IMR-90 (cell line): ENCODE results near the gene TRIM26. TPM values are rescaled to one million over a fixed set of nuclear protein-coding genes. Genes with fewer than 3 reads are reported as not detected.

Source experiments
- ATAC-seq: fragments of 200-7000 bp; cut with Tn5 transposase; 2 replicates; pipeline ENCODE4 v1.9.1; 2020; ENCODE audit warnings: low read depth, mild to moderate bottlenecking, moderate library complexity
- BruUV-seq: library from RNA; stranded (reverse); fragments of 400-500 nt; replicated peaks from 2 replicates; lab custom pipeline; 2021; lab: Mats Ljungman, UMichigan
- CTCF ChIA-PET: fragments of 300-600 bp; formaldehyde crosslinking; extraction: SDS; loops from one replicate; lab custom pipeline; 2021; ENCODE audit warnings: antibody characterized with exemption; lab: Yijun Ruan, JAX
- POLR2A ChIA-PET: fragments of 300-600 bp; sonication (Branson Sonifier 250); formaldehyde crosslinking; loops from one replicate; lab custom pipeline; 2022; ENCODE audit warnings: antibody characterized with exemption; ENCODE audit not compliant: unreplicated experiment; lab: Charles Lee
- DNase-seq: peaks from one replicate; pipeline ENCODE4 v3.0.0; 2013
- H2AFZ ChIP-seq: replicated peaks from 2 replicates; pipeline ENCODE3; 2013; ENCODE audit warnings: low read length, mild to moderate bottlenecking; ENCODE audit not compliant: poor library complexity
- H2AK5ac ChIP-seq: 2 replicates; pipeline ENCODE4 v1.6.1; 2013; ENCODE audit warnings: low read depth, low read length, inconsistent platforms
- H2AK9ac ChIP-seq: replicated peaks from 2 replicates; pipeline ENCODE3; 2013; ENCODE audit warnings: mild to moderate bottlenecking, low read depth, low read length, moderate library complexity; ENCODE audit not compliant: poor library complexity
- H2BK120ac ChIP-seq: 2 replicates; pipeline ENCODE4 v1.6.1; 2013; ENCODE audit warnings: low read depth, low read length, inconsistent platforms
- H2BK15ac ChIP-seq: 3 replicates; pipeline ENCODE4 v1.6.1; 2013; ENCODE audit warnings: low read depth, low read length, inconsistent platforms
- H2BK20ac ChIP-seq: 2 replicates; pipeline ENCODE4 v1.6.1; 2013; ENCODE audit warnings: low read depth, mild to moderate bottlenecking, inconsistent platforms, low read length, moderate library complexity
- H2BK5ac ChIP-seq: 2 replicates; pipeline ENCODE4 v1.6.1; 2013; ENCODE audit warnings: mild to moderate bottlenecking, low read depth, low read length, inconsistent platforms; ENCODE audit not compliant: poor library complexity, severe bottlenecking
- H3K14ac ChIP-seq: replicated peaks from 2 replicates; pipeline ENCODE4 v1.6.1; 2013; ENCODE audit warnings: low read depth, low read length, inconsistent platforms
- H3K18ac ChIP-seq: 2 replicates; pipeline ENCODE4 v1.6.1; 2013; ENCODE audit warnings: low read depth, low read length, control low read depth
- H3K23ac ChIP-seq: 2 replicates; pipeline ENCODE4 v1.6.1; 2013; ENCODE audit warnings: low read depth, low read length, inconsistent platforms
- H3K27ac ChIP-seq: 2 replicates; pipeline ENCODE4 v1.5.1; 2013; ENCODE audit warnings: mild to moderate bottlenecking, control low read depth, low read length; ENCODE audit not compliant: insufficient read depth
- H3K27me3 ChIP-seq: 2 replicates; pipeline ENCODE4 v1.6.1; 2013; ENCODE audit warnings: low read length; ENCODE audit not compliant: control insufficient read depth, insufficient read depth
- H3K36me3 ChIP-seq: 2 replicates; pipeline ENCODE4 v1.6.1; 2013; ENCODE audit warnings: low read length, mixed read lengths; ENCODE audit not compliant: control insufficient read depth, insufficient read depth
- H3K4ac ChIP-seq: 2 replicates; pipeline ENCODE4 v1.6.1; 2013; ENCODE audit warnings: low read depth, low read length, inconsistent platforms
- H3K4me1 ChIP-seq: 2 replicates; pipeline ENCODE4 v1.6.1; 2013; ENCODE audit warnings: low read length, mixed read lengths; ENCODE audit not compliant: control insufficient read depth, insufficient read depth
- H3K4me2 ChIP-seq: 2 replicates; pipeline ENCODE4 v1.6.1; 2013; ENCODE audit warnings: low read depth, mild to moderate bottlenecking, control low read depth, low read length, moderate library complexity
- H3K4me3 ChIP-seq: 2 replicates; pipeline ENCODE4 v1.5.1; 2013; ENCODE audit warnings: low read depth, mild to moderate bottlenecking, control low read depth, low read length, moderate library complexity; ENCODE audit not compliant: insufficient read depth
- H3K56ac ChIP-seq: 2 replicates; pipeline ENCODE4 v1.6.1; 2013; ENCODE audit warnings: low read length, inconsistent platforms; ENCODE audit not compliant: insufficient read depth; ENCODE audit errors: extremely low read depth
- H3K79me1 ChIP-seq, 2 experiments: 2 replicates each; pipeline ENCODE4 v1.6.1; 2013; ENCODE audit warnings: low read length in 2 of 2, inconsistent platforms in 1 of 2, low read depth in 1 of 2
- H3K9ac ChIP-seq: 2 replicates; pipeline ENCODE4 v1.6.1; 2013; ENCODE audit warnings: low read depth, low read length, control low read depth
- H3K9me1 ChIP-seq: 2 replicates; pipeline ENCODE4 v1.6.1; 2013; ENCODE audit warnings: low read length, inconsistent platforms; ENCODE audit not compliant: insufficient read depth
- H3K9me3 ChIP-seq: 2 replicates; pipeline ENCODE4 v1.6.1; 2013; ENCODE audit warnings: low read length; ENCODE audit not compliant: control insufficient read depth, insufficient read depth
- H4K20me1 ChIP-seq: 2 replicates; pipeline ENCODE4 v1.6.1; 2013; ENCODE audit warnings: low read length, inconsistent platforms; ENCODE audit not compliant: insufficient read depth
- H4K5ac ChIP-seq: 2 replicates; pipeline ENCODE4 v1.6.1; 2013; ENCODE audit warnings: mild to moderate bottlenecking, low read depth, low read length, control low read depth
- H4K8ac ChIP-seq, 2 experiments: 2 replicates each; pipeline ENCODE4 v1.6.1; 2013; ENCODE audit warnings: low read depth in 2 of 2, low read length in 2 of 2, control low read depth in 1 of 2, inconsistent platforms in 1 of 2
- H4K91ac ChIP-seq: 2 replicates; pipeline ENCODE4 v1.6.1; 2013; ENCODE audit warnings: low read depth, low read length, inconsistent platforms; ENCODE audit not compliant: insufficient read depth
- BHLHE40 ChIP-seq: fragments of 150-350 bp; IDR thresholded peaks from 2 replicates; pipeline ENCODE4 v1.6.1; 2016; ENCODE audit warnings: mild to moderate bottlenecking, low read depth, low read length
- CTCF ChIP-seq: conservative IDR thresholded peaks from 2 replicates; pipeline ENCODE4 v1.5.1; 2012; ENCODE audit warnings: mild to moderate bottlenecking, low read depth, low read length, improper control_type of control experiment
- ELK1 ChIP-seq: fragments of 150-350 bp; IDR thresholded peaks from 2 replicates; pipeline ENCODE4 v1.6.1; 2016; ENCODE audit warnings: low read depth, mild to moderate bottlenecking, low read length, moderate library complexity, borderline replicate concordance
- MAFK ChIP-seq: IDR thresholded peaks from 2 replicates; pipeline ENCODE4 v1.6.1; 2012; ENCODE audit warnings: low read depth, low read length, improper control_type of control experiment
- MAZ ChIP-seq: IDR thresholded peaks from 2 replicates; pipeline ENCODE4 v1.6.1; 2012; ENCODE audit warnings: low read depth, mild to moderate bottlenecking, low read length, improper control_type of control experiment, moderate library complexity, borderline replicate concordance
- MXI1 ChIP-seq: IDR thresholded peaks from 2 replicates; pipeline ENCODE4 v1.6.1; 2012; ENCODE audit warnings: low read depth, mild to moderate bottlenecking, low read length, moderate library complexity, borderline replicate concordance
- NFE2L2 ChIP-seq: fragments of 150-350 bp; IDR thresholded peaks from 2 replicates; pipeline ENCODE4 v1.6.1; 2016; ENCODE audit warnings: low read depth, mild to moderate bottlenecking, low read length
- POLR2A ChIP-seq: IDR thresholded peaks from 2 replicates; pipeline ENCODE4 v1.6.1; 2012; ENCODE audit warnings: mild to moderate bottlenecking, low read depth, low read length
- RAD21 ChIP-seq: IDR thresholded peaks from 2 replicates; pipeline ENCODE4 v1.6.1; 2012; ENCODE audit warnings: low read length, improper control_type of control experiment
- RCOR1 ChIP-seq: IDR thresholded peaks from 2 replicates; pipeline ENCODE4 v1.6.1; 2012; ENCODE audit warnings: mild to moderate bottlenecking, low read length, improper control_type of control experiment; ENCODE audit not compliant: insufficient replicate concordance
- SMC3 ChIP-seq: fragments of 150-350 bp; IDR thresholded peaks from 2 replicates; pipeline ENCODE4 v1.6.1; 2016; ENCODE audit warnings: low read depth, mild to moderate bottlenecking, antibody characterized with exemption, low read length, moderate library complexity
- WGBS, 2 experiments: methylation state at CpG; one replicate each; pipeline versions ENCODE4 v1.1.5 to v1.1.7; 2013; ENCODE audit warnings: missing lambda C conversion rate in 2 of 2; ENCODE audit not compliant: insufficient read length in 1 of 2; ENCODE audit errors: extremely low coverage in 2 of 2; 5-methylcytosine and 5-hydroxymethylcytosine counted together
- dilution Hi-C: fragments of 300-500 bp; cut with HindIII; formaldehyde crosslinking; loops from one replicate; pipeline ENCODE4 v1.14.3; 2018; ENCODE audit warnings: low sequenced_read_pairs; ENCODE audit not compliant: unreplicated experiment
- in situ Hi-C: fragments of 300-500 bp; cut with MboI; formaldehyde crosslinking; loops from 3 replicates; pipeline ENCODE4 v1.14.3; 2019; ENCODE audit warnings: low sequenced_read_pairs, inconsistent platforms, mixed read lengths
- intact Hi-C: fragments of 100-400 bp; cut with micrococcal nuclease; formaldehyde crosslinking; loops from 2 replicates; pipeline ENCODE4 v1.10.0; 2022
- polyA plus RNA-seq, 3 experiments: library from polyadenylated mRNA; depleted of rRNA; stranded (reverse); fragments of >200 nt; gene quantifications; 2 replicates each; pipeline ENCODE4 v1.2.3, GENCODE V29; 2012; ENCODE audit warnings: low replicate concordance in 1 of 3
- total RNA-seq: library from RNA; depleted of rRNA; stranded (reverse); fragments of >200 nt; gene quantifications from 2 replicates; pipeline ENCODE4 v1.2.3, GENCODE V29; 2012
- TF ChIP-seq, protein P1 (sequence below): fragments of 150-350 bp; IDR thresholded peaks from 2 replicates; pipeline ENCODE4 v1.6.1; 2017; ENCODE audit warnings: mild to moderate bottlenecking, antibody characterized with exemption, low read length, low read depth

TRIM26 gene
- total and polyA plus RNA-seq, 2 of the 4 experiments (the other 2 are of a cell fraction): 22.6 to 23.8 TPM

GRCh38 chr6:30259140-30260035 lies 46.2 kb upstream of the TRIM26 start:
- dilution Hi-C loops (no loop called here), in situ Hi-C loops (no loop called here), intact Hi-C loops (loop anchor here (5.0 kb wide), 1 partner anchor 68 kb away; the partner anchor contains the start of gene TRIM39)
- Histone ChIP-seq H4K5ac (peak overlapping the region; percentile 26), H3K4me3 (peak overlapping the region; percentile 86), H3K4me2 (peak overlapping the region; percentile 92), H2AFZ (peak overlapping the region; percentile 98), H3K14ac (no peak overlapping the region), H2BK15ac (no peak overlapping the region), H3K4me1 (peaks cover 7% of the 10 kb centered on the region), H2BK5ac (peak overlapping the region; percentile 27), H4K20me1 (no peaks in the 10 kb centered on the region; the same call in 1 of the 2 replicates), H4K91ac (no peak overlapping the region), H3K79me1 (peaks cover 5 to 11% of the 10 kb centered on the region in 2 experiments; a peak in 3 of 4 replicates), H2BK120ac (no peak overlapping the region), H3K23ac (no peak overlapping the region), H3K27ac (peak overlapping the region; percentile 54), H3K4ac (peak overlapping the region; percentile 56), H3K9ac (peak overlapping the region; percentile 56), H3K36me3 (peaks cover 5% of the 10 kb centered on the region; the same call in 1 of the 2 replicates), H2BK20ac (no peak overlapping the region), H3K56ac (no peak overlapping the region), H2AK5ac (no peak overlapping the region), H3K9me3 (no peaks in the 10 kb centered on the region), H4K8ac (peak overlapping the region in 1 of 2 experiments; percentile 84; a peak in 3 of 4 replicates), H3K18ac (no peak overlapping the region), H2AK9ac (peak overlapping the region; percentile 79), H3K9me1 (peaks cover 6% of the 10 kb centered on the region), H3K27me3 (peaks cover 5% of the 10 kb centered on the region)
- 4% methylated on average over 27 of the region's 56 CpGs; no CpG with 5 or more reads in 1 of the 2 experiments for WGBS, 2 experiments
- no TSS peak for BruUV-seq
- ATAC-seq (peak; percentile 95), DNase-seq (peak; percentile 81)
- CTCF ChIA-PET: interaction anchor here (0.7 kb wide), 2 partner anchors 13 to 40 kb away, joined by 3 read pairs; no protein-coding TSS in a partner anchor
- POLR2A ChIA-PET: interaction anchor here (0.5 kb wide), 1 partner anchor 47 kb away, joined by 3 read pairs; no protein-coding TSS in a partner anchor
- TF ChIP-seq POLR2A: peak; percentile 59; the same call in 1 of the 2 replicates
- no peak for TF ChIP-seq SMC3
- TF ChIP-seq MAZ: peak; percentile 22; the same call in 1 of the 2 replicates
- TF ChIP-seq NFE2L2: no peak
- TF ChIP-seq, protein P1, sequence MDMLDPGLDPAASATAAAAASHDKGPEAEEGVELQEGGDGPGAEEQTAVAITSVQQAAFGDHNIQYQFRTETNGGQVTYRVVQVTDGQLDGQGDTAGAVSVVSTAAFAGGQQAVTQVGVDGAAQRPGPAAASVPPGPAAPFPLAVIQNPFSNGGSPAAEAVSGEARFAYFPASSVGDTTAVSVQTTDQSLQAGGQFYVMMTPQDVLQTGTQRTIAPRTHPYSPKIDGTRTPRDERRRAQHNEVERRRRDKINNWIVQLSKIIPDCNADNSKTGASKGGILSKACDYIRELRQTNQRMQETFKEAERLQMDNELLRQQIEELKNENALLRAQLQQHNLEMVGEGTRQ: no peak
- no peak for TF ChIP-seq MAFK
- no peak for TF ChIP-seq ELK1
- TF ChIP-seq RAD21: peak; percentile 39
- no peak for TF ChIP-seq BHLHE40
- no peak for TF ChIP-seq RCOR1
- 0 out of 2 replicates have a peak, but pooled peaks have one; percentile 9 for TF ChIP-seq MXI1
- peak; percentile 42 for TF ChIP-seq CTCF
